HFFc6 (cell line): Measurements from ENCODE around the gene RALBP1. TPM values are rescaled to one million over a fixed set of nuclear protein-coding genes. Genes with fewer than 3 reads are reported as not detected.
"Not testable (repeated sequence)": the region's sequence is repeated elsewhere in the genome, so short reads cannot be mapped to it uniquely, and the experiment has no call there.

Experiments used
- DNase-seq: peaks from one replicate; pipeline ENCODE4 v3.0.0-alpha.2; 2018
- H3K27ac Mint-ChIP-seq: 2 replicates; pipeline ENCODE4 v1.8.0; 2020; ENCODE audit warnings: mild to moderate bottlenecking, mixed read lengths
- H3K27me3 Mint-ChIP-seq: 2 replicates; pipeline ENCODE4 v1.8.0; 2021; ENCODE audit warnings: mild to moderate bottlenecking, moderate library complexity, mixed read lengths; ENCODE audit not compliant: insufficient read depth
- H3K36me3 Mint-ChIP-seq: 2 replicates; pipeline ENCODE4 v1.8.0; 2021; ENCODE audit warnings: low read depth, mixed read lengths
- H3K4me1 Mint-ChIP-seq: 2 replicates; pipeline ENCODE4 v1.8.0; 2020; ENCODE audit warnings: low read depth, mixed read lengths
- H3K4me3 Mint-ChIP-seq: 2 replicates; pipeline ENCODE4 v1.8.0; 2020; ENCODE audit warnings: mild to moderate bottlenecking, moderate library complexity, mixed read lengths
- H3K9me3 Mint-ChIP-seq: 2 replicates; pipeline ENCODE4 v1.8.0; 2020; ENCODE audit warnings: mild to moderate bottlenecking, mixed read lengths
- CTCF ChIP-seq: fragments of 200-600 bp; sonication (generic); IDR thresholded peaks from 2 replicates; pipeline ENCODE4 v1.5.0; 2021; ENCODE audit warnings: antibody characterized with exemption, mild to moderate bottlenecking
- long read RNA-seq: library from polyadenylated mRNA; unstranded; transcript quantifications from one replicate; pipeline ENCODE4 v2.0.0, GENCODE V29; 2019
- total RNA-seq, 6 experiments: library from RNA; stranded (reverse); fragmentation: NEBNext Ultra II Directional; extraction: Animal tissue kit (Norgen Biotek cat#: 25700); gene quantifications; 2 replicates in 1 of 6; 3 replicates in 5 of 6; pipeline ENCODE4 v1.2.3, GENCODE V29; 2021

Gene RALBP1
- total RNA-seq: 10 to 100 TPM; 56.9 to 62.8 (median 59.0) TPM
- long read RNA-seq, partial matches to known transcripts: 18 of 33 reads
- long read RNA-seq, other reads (novel, unspliced or antisense): 9 of 33 reads

DNA sequence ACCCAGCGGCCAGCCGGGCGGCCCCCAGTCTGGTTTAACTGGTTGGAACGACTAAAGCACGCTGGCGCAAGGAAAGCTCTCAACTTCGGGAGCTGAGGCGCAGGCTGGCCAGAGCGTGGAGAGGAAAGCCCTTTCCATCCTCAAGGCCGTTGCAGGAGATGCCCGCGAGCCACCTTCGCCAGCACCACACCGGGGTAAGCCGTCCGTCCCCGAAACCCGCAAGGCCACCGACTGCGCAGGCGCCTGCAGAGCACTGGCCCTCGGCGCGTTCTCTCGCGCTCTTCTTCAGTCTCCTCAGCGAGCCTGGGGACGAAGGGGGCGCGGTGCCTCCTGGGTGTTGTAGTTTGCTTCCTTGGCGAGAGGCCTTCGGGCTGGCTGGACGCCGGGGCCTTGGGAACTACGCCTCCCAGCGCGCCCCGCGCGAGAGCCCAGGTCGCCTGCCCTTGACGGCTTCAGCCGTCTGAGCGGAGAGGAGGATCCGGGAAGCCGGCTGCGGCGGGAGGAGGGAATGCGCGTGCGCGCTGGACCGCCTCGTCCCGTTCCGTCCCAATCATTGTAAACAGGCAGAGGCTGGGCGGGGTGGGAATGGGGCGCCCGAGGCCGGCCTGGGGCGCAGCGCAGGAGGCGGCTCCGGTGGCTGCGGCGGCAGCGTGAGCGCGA, at the start of gene RALBP1:
TSS of gene RALBP1 (plus strand) at position 531 of the 660 bp plus-strand sequence. CDS start 37,533 bp downstream, outside the sequence.
- H3K27ac Mint-ChIP-seq: peak within 1 kb of the TSS; percentile 91
- peaks cover 28% of the 10 kb centered on the region for H3K4me1 Mint-ChIP-seq
- peak; percentile 99 for DNase-seq
- H3K9me3 Mint-ChIP-seq: no peaks in the 10 kb centered on the region
- peak within 1 kb of the TSS; percentile 91 for H3K4me3 Mint-ChIP-seq
- H3K27me3 Mint-ChIP-seq: 0 out of 2 replicates have a peak, but pooled peaks cover 3% of the 10 kb centered on the region
- peak; percentile 18; the same call in 1 of the 2 replicates for TF ChIP-seq CTCF
- H3K36me3 Mint-ChIP-seq: peaks cover 15% of the 10 kb centered on the region

DNA sequence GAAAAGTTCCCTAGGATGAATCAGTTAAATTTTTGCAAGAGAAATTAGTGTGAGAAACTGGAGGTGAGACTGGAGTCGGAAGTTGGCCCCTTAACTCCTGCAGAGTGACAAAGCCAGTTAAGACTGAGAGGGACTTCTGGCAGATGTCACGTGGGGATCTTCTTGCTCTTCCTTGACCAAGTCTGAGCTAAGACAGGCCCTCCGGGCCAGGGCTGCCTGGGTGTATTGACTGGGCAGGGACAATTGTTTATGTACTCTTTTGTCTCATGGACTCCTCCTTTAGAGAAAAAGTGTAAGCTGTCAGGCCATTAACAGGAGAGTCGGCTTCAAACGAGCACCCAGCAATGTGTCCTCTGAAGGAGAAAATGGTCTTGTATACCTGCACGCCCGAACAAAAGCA, 48.6 kb upstream of the RALBP1 start:
- no peak for DNase-seq
- H3K4me1 Mint-ChIP-seq: peaks cover 14% of the 10 kb centered on the region
- TF ChIP-seq CTCF: no peak
- no peaks in the 10 kb centered on the region for H3K27me3 Mint-ChIP-seq
- H3K27ac Mint-ChIP-seq: no peak overlapping the region
- no peaks in the 10 kb centered on the region for H3K36me3 Mint-ChIP-seq
- H3K4me3 Mint-ChIP-seq: no peak overlapping the region
- H3K9me3 Mint-ChIP-seq: no peaks in the 10 kb centered on the region

GRCh38 chr18:9428301-9428706, 47.0 kb upstream of the RALBP1 start:
- H3K4me1 Mint-ChIP-seq: peaks cover 17% of the 10 kb centered on the region
- TF ChIP-seq CTCF: no peak
- H3K36me3 Mint-ChIP-seq: no peaks in the 10 kb centered on the region
- no peak for DNase-seq
- no peaks in the 10 kb centered on the region for H3K9me3 Mint-ChIP-seq
- no peak overlapping the region for H3K27ac Mint-ChIP-seq
- H3K27me3 Mint-ChIP-seq: peaks cover 2% of the 10 kb centered on the region; the same call in 1 of the 2 replicates
- no peak overlapping the region for H3K4me3 Mint-ChIP-seq

DNA sequence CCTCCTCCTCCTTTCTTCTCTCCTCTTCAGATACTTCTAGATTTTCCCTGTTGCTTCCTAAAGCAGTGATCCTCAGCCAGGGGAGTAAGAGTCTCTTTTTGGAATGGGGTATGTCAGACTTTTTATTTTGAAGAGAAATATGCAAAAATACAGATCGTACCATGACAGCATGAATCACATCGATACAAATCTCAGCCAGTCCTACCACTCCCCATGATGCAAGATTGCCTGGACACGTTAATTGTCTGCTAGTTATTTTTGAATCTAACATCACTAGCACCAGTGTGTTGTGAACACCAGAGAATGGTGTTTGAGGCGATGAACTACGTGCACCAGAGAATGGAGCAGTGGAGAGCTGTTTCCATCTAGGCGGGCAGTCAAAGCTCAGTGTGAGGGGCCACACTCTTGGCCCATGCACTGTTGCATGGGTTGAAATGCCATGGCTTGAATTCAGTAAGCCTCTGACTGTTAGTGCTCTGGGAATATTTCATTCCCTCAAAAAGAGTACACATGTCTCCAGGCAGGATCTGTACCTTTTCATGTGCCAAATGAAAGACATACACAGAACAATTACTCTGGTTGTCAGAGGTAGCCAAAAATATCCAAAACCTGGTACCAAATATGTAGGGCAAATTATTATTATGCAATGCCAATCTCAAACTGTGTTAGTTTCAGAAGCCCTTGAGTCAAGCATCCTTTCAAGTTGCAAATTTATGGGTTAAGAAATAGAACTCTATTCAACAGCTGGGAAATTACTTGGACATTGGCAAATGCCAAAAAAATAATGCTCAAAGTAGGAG, 46.3 kb upstream of the RALBP1 start:
- H3K27me3 Mint-ChIP-seq: peaks cover 2% of the 10 kb centered on the region
- H3K27ac Mint-ChIP-seq: no peak overlapping the region
- H3K4me1 Mint-ChIP-seq: peaks cover 21% of the 10 kb centered on the region
- DNase-seq: no peak
- no peaks in the 10 kb centered on the region for H3K9me3 Mint-ChIP-seq
- H3K36me3 Mint-ChIP-seq: no peaks in the 10 kb centered on the region
- no peak overlapping the region for H3K4me3 Mint-ChIP-seq
- TF ChIP-seq CTCF: no peak

GRCh38 chr18:9429662-9429993, 45.7 kb upstream of the RALBP1 start:
- H3K27me3 Mint-ChIP-seq: peaks cover 2% of the 10 kb centered on the region
- DNase-seq: peak; percentile 46
- no peaks in the 10 kb centered on the region for H3K9me3 Mint-ChIP-seq

DNA sequence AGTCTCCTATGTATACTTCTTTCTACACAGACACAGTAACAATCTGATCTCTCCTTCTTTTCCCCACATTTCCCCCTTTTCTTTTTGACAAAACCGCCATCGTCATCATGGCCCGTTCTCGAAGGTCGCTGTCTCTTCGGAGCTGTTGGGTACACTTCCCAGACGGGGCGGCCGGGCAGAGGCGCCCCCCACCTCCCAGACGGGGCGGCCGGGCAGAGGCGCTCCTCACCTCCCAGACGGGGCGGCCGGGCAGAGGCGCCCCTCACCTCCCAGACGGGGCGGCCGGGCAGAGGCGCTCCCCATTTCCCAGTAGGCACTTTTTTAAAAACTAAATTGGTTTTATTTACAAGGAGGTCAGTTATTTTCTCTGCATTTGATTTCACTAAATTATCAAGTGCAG, 45.0 kb upstream of the RALBP1 start:
- H3K4me1 Mint-ChIP-seq: peaks cover 21% of the 10 kb centered on the region
- H3K9me3 Mint-ChIP-seq, H3K36me3 Mint-ChIP-seq, DNase-seq, H3K27ac Mint-ChIP-seq, H3K27me3 Mint-ChIP-seq, H3K4me3 Mint-ChIP-seq: not testable (repeated sequence)

More at GRCh38 chr18:9429662-9429993, 45.7 kb upstream of the RALBP1 start:
- Mint-ChIP-seq H3K36me3 (no peaks in the 10 kb centered on the region), H3K4me1 (peaks cover 21% of the 10 kb centered on the region), H3K4me3 (peak overlapping the region; percentile 20; the same call in 1 of the 2 replicates), H3K27ac (no peak overlapping the region)
- TF ChIP-seq CTCF: no peak
